ENCODE results near the gene UROC1.

Gene UROC1

GRCh38 chr3:126517986-126518778 lies 609 bp upstream of the UROC1 start:
- no peak for DNase-seq

GRCh38 chr3:126516936-126517290 lies 660 bp downstream of the UROC1 start:
- DNase-seq = no peak

- no peak for DNase-seq
These were observed 1.2 kb downstream of the UROC1 start for GRCh38 chr3:126516152-126516935.

GRCh38 chr3:126515066-126515706 lies 2.4 kb downstream of the UROC1 start:
- DNase-seq = no peak

- DNase-seq = no peak
These were observed 3.4 kb downstream of the UROC1 start for GRCh38 chr3:126514161-126514560.

GRCh38 chr3:126512916-126513650 lies 4.5 kb downstream of the UROC1 start:
- DNase-seq = no peak

GRCh38 chr3:126512026-126512425 lies 5.5 kb downstream of the UROC1 start:
- DNase-seq = peak in 24 of 51 donors; percentile 8 to 80 (median 48)

GRCh38 chr3:126511291-126511690 lies 6.3 kb downstream of the UROC1 start:
- DNase-seq = no peak

GRCh38 chr3:126510308-126510910 lies 7.2 kb downstream of the UROC1 start:
- DNase-seq = no peak

GRCh38 chr3:126509597-126510307 lies 7.8 kb downstream of the UROC1 start:
- no peak for DNase-seq

GRCh38 chr3:126508564-126508964 lies 9.0 kb downstream of the UROC1 start:
- no peak for DNase-seq

GRCh38 chr3:126507886-126508285 lies 9.7 kb downstream of the UROC1 start:
- DNase-seq = no peak

- no peak for DNase-seq
These were observed 13.9 kb downstream of the UROC1 start for GRCh38 chr3:126503701-126504100.

GRCh38 chr3:126502656-126503055 lies 14.9 kb downstream of the UROC1 start:
- no peak for DNase-seq

- no peak for DNase-seq
These were observed 15.8 kb downstream of the UROC1 start for GRCh38 chr3:126501736-126502135.

- DNase-seq = no peak
These were observed 16.5 kb downstream of the UROC1 start for GRCh38 chr3:126501054-126501453.

GRCh38 chr3:126500016-126500415 lies 17.6 kb downstream of the UROC1 start:
- no peak for DNase-seq

GRCh38 chr3:126499401-126499800 lies 18.2 kb downstream of the UROC1 start:
- no peak for DNase-seq

- DNase-seq = no peak
These were observed 18.6 kb downstream of the UROC1 start for GRCh38 chr3:126498929-126499328.

- no peak for DNase-seq
These were observed 19.1 kb downstream of the UROC1 start for GRCh38 chr3:126498461-126498860.

- DNase-seq = no peak
These were observed 19.6 kb downstream of the UROC1 start for GRCh38 chr3:126497956-126498355.

Measured in hypothalamus (tissue), 51 donors.